ENCODE data around the gene SYT8. TPM values are rescaled to one million over a fixed set of nuclear protein-coding genes. Genes with fewer than 3 reads are reported as not detected.

The SYT8 gene
- polyA plus RNA-seq, 1 donor from 2014 or later, result not detected

DNA sequence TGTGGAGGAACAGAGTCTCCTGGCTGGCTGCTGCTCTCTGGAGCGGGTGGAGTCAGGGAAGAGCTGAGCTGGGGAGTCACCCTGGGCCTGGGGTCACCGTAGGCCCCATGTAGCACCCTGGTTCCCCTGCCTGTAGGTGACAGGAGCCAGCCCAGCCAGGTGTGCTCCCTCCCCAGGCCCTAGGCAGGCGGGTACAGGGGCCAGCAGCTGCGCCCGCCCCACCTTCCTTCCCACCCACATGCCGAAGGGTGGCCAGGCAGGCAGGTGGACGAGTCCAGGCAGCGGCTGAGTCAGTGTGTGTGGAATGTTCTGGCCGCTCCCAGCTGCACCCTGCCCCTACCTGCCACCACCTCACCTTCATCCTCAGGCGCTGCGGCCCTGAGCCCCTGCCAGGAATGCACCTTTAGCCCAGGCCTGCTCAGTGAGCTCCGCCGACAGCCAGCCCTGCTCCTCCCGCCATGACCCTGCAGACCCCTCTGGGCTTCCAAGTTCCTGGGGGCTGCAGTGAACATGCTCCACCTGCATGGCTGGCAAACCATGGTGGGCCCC is 654 bp upstream of the SYT8 start:
- Histone ChIP-seq H3K79me2 (replicated peaks; ENCODE audit: insufficient read depth, low read length) (no peaks in the 10 kb centered on the region), H3K4me2 (ENCODE audit: low read length) (no peak overlapping the region), H4K20me1 (ENCODE audit: insufficient read depth) (no peaks in the 10 kb centered on the region), H3K9me2 (ENCODE audit: insufficient read depth, low read length) (no peaks in the 10 kb centered on the region), H3K36me3 (ENCODE audit: insufficient read depth, low read length) (no peaks in the 10 kb centered on the region), H3K9ac (ENCODE audit: low read length) (no peak overlapping the region), H3K27ac (ENCODE audit: low read length) (no peak overlapping the region), H3K4me3 (ENCODE audit: low read length) (no peak overlapping the region), H3F3A (ENCODE audit: insufficient read depth, low read length, poor library complexity, severe bottlenecking) (no peaks in the 10 kb centered on the region), H2AFZ (ENCODE audit: low read depth, low read length) (no peak overlapping the region), H3K9me3 (ENCODE audit: low read length) (no peaks in the 10 kb centered on the region), H3K27me3 (ENCODE audit: insufficient read depth, low read depth, low read length) (no peaks in the 10 kb centered on the region)
- TF ChIP-seq RAD21 (conservative IDR thresholded peaks at IDR 0.05) (no peak), POLR2AphosphoS5 (IDR thresholded peaks at IDR 0.05) (no peak), EP300 (conservative IDR thresholded peaks at IDR 0.05; ENCODE audit: poor library complexity, severe bottlenecking) (no peak), CTCF (IDR thresholded peaks at IDR 0.05; ENCODE audit: poor library complexity, severe bottlenecking) (no peak), SMC3 (conservative IDR thresholded peaks at IDR 0.05; ENCODE audit: poor library complexity) (no peak), TAF1 (IDR thresholded peaks at IDR 0.05; ENCODE audit: low read depth) (no peak), EZH2 (IDR thresholded peaks at IDR 0.05; ENCODE audit: borderline replicate concordance, insufficient read depth, low read length, poor library complexity, severe bottlenecking) (no peak), MXI1 (conservative IDR thresholded peaks at IDR 0.05; ENCODE audit: poor library complexity, severe bottlenecking) (no peak)
- TF ChIP-seq, protein P1, sequence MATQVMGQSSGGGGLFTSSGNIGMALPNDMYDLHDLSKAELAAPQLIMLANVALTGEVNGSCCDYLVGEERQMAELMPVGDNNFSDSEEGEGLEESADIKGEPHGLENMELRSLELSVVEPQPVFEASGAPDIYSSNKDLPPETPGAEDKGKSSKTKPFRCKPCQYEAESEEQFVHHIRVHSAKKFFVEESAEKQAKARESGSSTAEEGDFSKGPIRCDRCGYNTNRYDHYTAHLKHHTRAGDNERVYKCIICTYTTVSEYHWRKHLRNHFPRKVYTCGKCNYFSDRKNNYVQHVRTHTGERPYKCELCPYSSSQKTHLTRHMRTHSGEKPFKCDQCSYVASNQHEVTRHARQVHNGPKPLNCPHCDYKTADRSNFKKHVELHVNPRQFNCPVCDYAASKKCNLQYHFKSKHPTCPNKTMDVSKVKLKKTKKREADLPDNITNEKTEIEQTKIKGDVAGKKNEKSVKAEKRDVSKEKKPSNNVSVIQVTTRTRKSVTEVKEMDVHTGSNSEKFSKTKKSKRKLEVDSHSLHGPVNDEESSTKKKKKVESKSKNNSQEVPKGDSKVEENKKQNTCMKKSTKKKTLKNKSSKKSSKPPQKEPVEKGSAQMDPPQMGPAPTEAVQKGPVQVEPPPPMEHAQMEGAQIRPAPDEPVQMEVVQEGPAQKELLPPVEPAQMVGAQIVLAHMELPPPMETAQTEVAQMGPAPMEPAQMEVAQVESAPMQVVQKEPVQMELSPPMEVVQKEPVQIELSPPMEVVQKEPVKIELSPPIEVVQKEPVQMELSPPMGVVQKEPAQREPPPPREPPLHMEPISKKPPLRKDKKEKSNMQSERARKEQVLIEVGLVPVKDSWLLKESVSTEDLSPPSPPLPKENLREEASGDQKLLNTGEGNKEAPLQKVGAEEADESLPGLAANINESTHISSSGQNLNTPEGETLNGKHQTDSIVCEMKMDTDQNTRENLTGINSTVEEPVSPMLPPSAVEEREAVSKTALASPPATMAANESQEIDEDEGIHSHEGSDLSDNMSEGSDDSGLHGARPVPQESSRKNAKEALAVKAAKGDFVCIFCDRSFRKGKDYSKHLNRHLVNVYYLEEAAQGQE (IDR thresholded peaks at IDR 0.05; ENCODE audit: borderline replicate concordance), result no peak

DNA sequence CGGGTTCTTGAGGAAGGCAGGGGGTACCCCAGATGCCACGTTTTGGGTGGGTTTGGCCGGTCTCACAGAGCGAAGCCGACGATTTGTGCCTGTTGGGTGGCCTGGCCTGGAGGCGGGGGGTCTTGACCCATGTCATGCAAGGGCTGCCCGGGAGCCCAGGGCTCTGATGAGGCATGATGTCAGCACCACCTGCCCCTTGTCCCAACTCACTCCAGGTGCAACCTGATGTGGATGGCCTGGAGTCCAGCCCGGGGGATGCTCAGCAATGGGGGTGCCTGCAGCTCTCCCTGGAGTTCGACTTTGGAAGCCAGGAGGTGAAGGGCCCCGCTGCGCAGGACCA is 851 bp downstream of the SYT8 start:
- Histone ChIP-seq H3K9me2 (ENCODE audit: insufficient read depth, low read length) (no peaks in the 10 kb centered on the region), H3K4me2 (ENCODE audit: low read length) (no peak overlapping the region), H3K27ac (ENCODE audit: low read length) (no peak overlapping the region), H3K27me3 (ENCODE audit: insufficient read depth, low read depth, low read length) (no peaks in the 10 kb centered on the region), H3K4me3 (ENCODE audit: low read length) (no peak overlapping the region), H2AFZ (ENCODE audit: low read depth, low read length) (no peak overlapping the region), H3K36me3 (ENCODE audit: insufficient read depth, low read length) (no peaks in the 10 kb centered on the region), H3K9ac (ENCODE audit: low read length) (no peak overlapping the region), H3K9me3 (ENCODE audit: low read length) (no peaks in the 10 kb centered on the region), H3F3A (ENCODE audit: insufficient read depth, low read length, poor library complexity, severe bottlenecking) (no peaks in the 10 kb centered on the region), H4K20me1 (ENCODE audit: insufficient read depth) (no peaks in the 10 kb centered on the region), H3K79me2 (replicated peaks; ENCODE audit: insufficient read depth, low read length) (no peaks in the 10 kb centered on the region)
- TF ChIP-seq CTCF (IDR thresholded peaks at IDR 0.05; ENCODE audit: poor library complexity, severe bottlenecking), result no peak
- TF ChIP-seq EZH2 (IDR thresholded peaks at IDR 0.05; ENCODE audit: borderline replicate concordance, insufficient read depth, low read length, poor library complexity, severe bottlenecking), result no peak
- no peak for TF ChIP-seq TAF1 (IDR thresholded peaks at IDR 0.05; ENCODE audit: low read depth)
- TF ChIP-seq EP300 (conservative IDR thresholded peaks at IDR 0.05; ENCODE audit: poor library complexity, severe bottlenecking), result no peak
- no peak for TF ChIP-seq MXI1 (conservative IDR thresholded peaks at IDR 0.05; ENCODE audit: poor library complexity, severe bottlenecking)
- no peak for TF ChIP-seq POLR2AphosphoS5 (IDR thresholded peaks at IDR 0.05)
- TF ChIP-seq, protein P1 (IDR thresholded peaks at IDR 0.05; ENCODE audit: borderline replicate concordance), result no peak
- TF ChIP-seq SMC3 (conservative IDR thresholded peaks at IDR 0.05; ENCODE audit: poor library complexity), result no peak
- TF ChIP-seq RAD21 (conservative IDR thresholded peaks at IDR 0.05), result no peak

Data from neural cell (in vitro differentiated cells).